Mesothelial cell of epicardium (in vitro differentiated cells): ENCODE data around the gene OSBPL8. TPM values are rescaled to one million over a fixed set of nuclear protein-coding genes. Genes with fewer than 3 reads are reported as not detected.

Experiments used
- DNase-seq, 2 experiments: peaks; one replicate each; pipeline ENCODE4 v3.0.0; 2021; ENCODE audit warnings: low spot score in 2 of 2; ENCODE audit not compliant: unreplicated experiment in 2 of 2
- H3K27ac Mint-ChIP-seq: 2 replicates; pipeline ENCODE4 v1.8.0; 2021; ENCODE audit warnings: mixed read lengths
- H3K27me3 Mint-ChIP-seq: 2 replicates; pipeline ENCODE4 v1.8.0; 2021; ENCODE audit warnings: low read depth, mixed read lengths
- H3K36me3 Mint-ChIP-seq: 2 replicates; pipeline ENCODE4 v1.8.0; 2021; ENCODE audit warnings: mixed read lengths
- H3K4me1 Mint-ChIP-seq: 2 replicates; pipeline ENCODE4 v1.8.0; 2021; ENCODE audit warnings: mixed read lengths
- H3K4me3 Mint-ChIP-seq: 2 replicates; pipeline ENCODE4 v1.8.0; 2021; ENCODE audit warnings: mild to moderate bottlenecking, moderate library complexity, mixed read lengths
- H3K9me3 Mint-ChIP-seq: 2 replicates; pipeline ENCODE4 v1.8.0; 2021; ENCODE audit warnings: mixed read lengths
- CTCF ChIP-seq: fragments of 200-600 bp; sonication (generic); IDR thresholded peaks from one replicate; pipeline ENCODE4 v1.5.0; 2021; ENCODE audit warnings: antibody characterized with exemption; ENCODE audit not compliant: unreplicated experiment
- total RNA-seq: library from RNA; stranded (reverse); gene quantifications from 3 replicates; pipeline ENCODE4 v1.2.1, GENCODE V29; 2021

Gene OSBPL8
- total RNA-seq, 1 donor from 2014 or later, result 51.5 TPM

- H3K4me1 Mint-ChIP-seq, result peaks cover 20% of the 10 kb centered on the region
- peaks cover 24% of the 10 kb centered on the region for H3K36me3 Mint-ChIP-seq
- no peak for TF ChIP-seq CTCF
- H3K4me3 Mint-ChIP-seq, result no peak overlapping the region
- no peaks in the 10 kb centered on the region for H3K27me3 Mint-ChIP-seq
- no peak overlapping the region for H3K27ac Mint-ChIP-seq
- no peak for DNase-seq
- peaks cover 20% of the 10 kb centered on the region for H3K9me3 Mint-ChIP-seq
Observed at GRCh38 chr12:76421046-76421445, 138.5 kb downstream of the OSBPL8 start.

- DNase-seq, result no peak
- H3K9me3 Mint-ChIP-seq, result peaks cover 11% of the 10 kb centered on the region
- H3K36me3 Mint-ChIP-seq, result peaks cover 17% of the 10 kb centered on the region
- H3K4me3 Mint-ChIP-seq, result no peak overlapping the region
- H3K27ac Mint-ChIP-seq, result no peak overlapping the region
- no peaks in the 10 kb centered on the region for H3K27me3 Mint-ChIP-seq
- peaks cover 20% of the 10 kb centered on the region for H3K4me1 Mint-ChIP-seq
- no peak for TF ChIP-seq CTCF
Observed at GRCh38 chr12:76420222-76420621, 139.3 kb downstream of the OSBPL8 start.

GRCh38 chr12:76417116-76417515, 142.5 kb downstream of the OSBPL8 start:
- Mint-ChIP-seq H3K4me3 (no peak overlapping the region), H3K27ac (no peak overlapping the region), H3K36me3 (peaks cover 4% of the 10 kb centered on the region), H3K9me3 (peaks cover under 1% of the 10 kb centered on the region), H3K27me3 (no peaks in the 10 kb centered on the region), H3K4me1 (peaks cover 6% of the 10 kb centered on the region)
- TF ChIP-seq CTCF, result no peak
- DNase-seq, result no peak

- Mint-ChIP-seq H3K4me1 (peaks cover 4% of the 10 kb centered on the region), H3K27ac (no peak overlapping the region), H3K36me3 (peaks cover 7% of the 10 kb centered on the region), H3K4me3 (no peak overlapping the region), H3K9me3 (peaks cover 6% of the 10 kb centered on the region), H3K27me3 (no peaks in the 10 kb centered on the region)
- no peak for DNase-seq
- no peak for TF ChIP-seq CTCF
Observed at GRCh38 chr12:76413121-76413520, 146.4 kb downstream of the OSBPL8 start.

GRCh38 chr12:76410781-76411180, 148.8 kb downstream of the OSBPL8 start:
- peaks cover 6% of the 10 kb centered on the region for H3K9me3 Mint-ChIP-seq
- H3K4me3 Mint-ChIP-seq, result no peak overlapping the region
- no peak for TF ChIP-seq CTCF
- H3K4me1 Mint-ChIP-seq, result peaks cover 4% of the 10 kb centered on the region
- peaks cover 3% of the 10 kb centered on the region for H3K36me3 Mint-ChIP-seq
- H3K27ac Mint-ChIP-seq, result no peak overlapping the region
- no peak for DNase-seq
- H3K27me3 Mint-ChIP-seq, result no peaks in the 10 kb centered on the region

GRCh38 chr12:76410371-76410770, 149.2 kb downstream of the OSBPL8 start:
- DNase-seq, result no peak
- no peak for TF ChIP-seq CTCF
- Mint-ChIP-seq H3K36me3 (peaks cover 4% of the 10 kb centered on the region), H3K4me3 (no peak overlapping the region), H3K4me1 (peaks cover 4% of the 10 kb centered on the region), H3K9me3 (peaks cover 6% of the 10 kb centered on the region), H3K27me3 (no peaks in the 10 kb centered on the region), H3K27ac (no peak overlapping the region)
